Measurements from ENCODE around the gene PALM.
"Not testable (repeated sequence)": the region's sequence is repeated elsewhere in the genome, so short reads cannot be mapped to it uniquely, and the experiment has no call there.

The PALM gene

GRCh38 chr19:708154-709143 is at the start of gene PALM:
Gene PALM, plus strand, starts transcription at chr19:708935. Its CDS starts 212 bp downstream, at chr19:709147.
- DNase-seq, result no peak

GRCh38 chr19:660793-661426 is 47.8 kb upstream of the PALM start:
- no peak for DNase-seq

- no peak for DNase-seq
These were observed 47.1 kb upstream of the PALM start for GRCh38 chr19:661427-662196.

- DNase-seq, result no peak
These were observed 46.4 kb upstream of the PALM start for GRCh38 chr19:662207-662961.

- DNase-seq, result peak; percentile 45
These were observed 45.6 kb upstream of the PALM start, which contains the start of gene RNF126 for GRCh38 chr19:662962-663681. Gene RNF126, minus strand, starts transcription at chr19:663214. Its CDS starts 93 bp downstream, at chr19:663121.

- no peak for DNase-seq
These were observed 45.0 kb upstream of the PALM start for GRCh38 chr19:663682-664117.

GRCh38 chr19:664913-665443 is 43.8 kb upstream of the PALM start:
- DNase-seq, result no peak

- not testable (repeated sequence) for DNase-seq
These were observed 41.7 kb upstream of the PALM start for GRCh38 chr19:666985-667573.

GRCh38 chr19:668675-669434 is 39.9 kb upstream of the PALM start:
- DNase-seq, result not testable (repeated sequence)

- no peak for DNase-seq
These were observed 38.1 kb upstream of the PALM start for GRCh38 chr19:670609-671075.

GRCh38 chr19:674282-675151 is 34.2 kb upstream of the PALM start:
- DNase-seq, result no peak

GRCh38 chr19:676007-676338 is 32.8 kb upstream of the PALM start:
- no peak for DNase-seq

- no peak for DNase-seq
These were observed 32.2 kb upstream of the PALM start, which contains the start of gene FSTL3 for GRCh38 chr19:676339-677105. Gene FSTL3, plus strand, starts transcription at chr19:676392. Its CDS starts 32 bp downstream, at chr19:676424.

- no peak for DNase-seq
These were observed 31.5 kb upstream of the PALM start for GRCh38 chr19:677201-677600.

- no peak for DNase-seq
These were observed 30.9 kb upstream of the PALM start for GRCh38 chr19:677601-678436.

- DNase-seq, result no peak
These were observed 29.8 kb upstream of the PALM start for GRCh38 chr19:678791-679388.
